ENCODE measurements around the gene NOM1.

GRCh38 chr7:156963472-156963871 is 14.0 kb downstream of the NOM1 start:
- TF ChIP-seq CTCF (IDR thresholded peaks at IDR 0.05) (no peak), ZFX (IDR thresholded peaks at IDR 0.05; ENCODE audit: borderline replicate concordance) (no peak)
